ENCODE data around the gene KLB.
"Not testable (repeated sequence)": the region's sequence is repeated elsewhere in the genome, so short reads cannot be mapped to it uniquely, and the experiment has no call there.

The KLB gene

DNA sequence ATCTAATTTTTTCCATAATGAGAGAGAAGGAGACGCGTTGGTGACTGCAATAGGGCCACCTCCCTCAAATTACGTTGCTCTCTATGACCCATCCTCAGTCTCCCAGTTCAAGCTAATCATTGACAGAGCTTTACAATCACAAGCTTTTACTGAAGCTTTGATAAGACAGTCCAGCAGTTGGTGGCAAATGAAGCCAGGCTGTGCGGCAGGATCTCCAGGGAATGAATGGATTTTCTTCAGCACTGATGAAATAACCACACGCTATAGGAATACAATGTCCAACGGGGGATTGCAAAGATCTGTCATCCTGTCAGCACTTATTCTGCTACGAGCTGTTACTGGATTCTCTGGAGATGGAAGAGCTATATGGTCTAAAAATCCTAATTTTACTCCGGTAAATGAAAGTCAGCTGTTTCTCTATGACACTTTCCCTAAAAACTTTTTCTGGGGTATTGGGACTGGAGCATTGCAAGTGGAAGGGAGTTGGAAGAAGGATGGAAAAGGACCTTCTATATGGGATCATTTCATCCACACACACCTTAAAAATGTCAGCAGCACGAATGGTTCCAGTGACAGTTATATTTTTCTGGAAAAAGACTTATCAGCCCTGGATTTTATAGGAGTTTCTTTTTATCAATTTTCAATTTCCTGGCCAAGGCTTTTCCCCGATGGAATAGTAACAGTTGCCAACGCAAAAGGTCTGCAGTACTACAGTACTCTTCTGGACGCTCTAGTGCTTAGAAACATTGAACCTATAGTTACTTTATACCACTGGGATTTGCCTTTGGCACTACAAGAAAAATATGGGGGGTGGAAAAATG lies at the start of gene KLB:
Gene KLB (plus strand): TSS at position 168 of the 821 bp plus-strand sequence. CDS start 20 bp downstream, at position 188.
- DNase-seq (ENCODE audit: low read depth, low spot score) = no peak

- DNase-seq (ENCODE audit: low read depth, low spot score) = no peak
Observed at GRCh38 chr4:39357002-39357401, 49.7 kb upstream of the KLB start.

GRCh38 chr4:39360611-39361010 lies 46.1 kb upstream of the KLB start:
- not testable (repeated sequence) for DNase-seq (ENCODE audit: low read depth, low spot score)

GRCh38 chr4:39362827-39363226 lies 43.9 kb upstream of the KLB start:
- DNase-seq (ENCODE audit: low read depth, low spot score) = no peak

DNA sequence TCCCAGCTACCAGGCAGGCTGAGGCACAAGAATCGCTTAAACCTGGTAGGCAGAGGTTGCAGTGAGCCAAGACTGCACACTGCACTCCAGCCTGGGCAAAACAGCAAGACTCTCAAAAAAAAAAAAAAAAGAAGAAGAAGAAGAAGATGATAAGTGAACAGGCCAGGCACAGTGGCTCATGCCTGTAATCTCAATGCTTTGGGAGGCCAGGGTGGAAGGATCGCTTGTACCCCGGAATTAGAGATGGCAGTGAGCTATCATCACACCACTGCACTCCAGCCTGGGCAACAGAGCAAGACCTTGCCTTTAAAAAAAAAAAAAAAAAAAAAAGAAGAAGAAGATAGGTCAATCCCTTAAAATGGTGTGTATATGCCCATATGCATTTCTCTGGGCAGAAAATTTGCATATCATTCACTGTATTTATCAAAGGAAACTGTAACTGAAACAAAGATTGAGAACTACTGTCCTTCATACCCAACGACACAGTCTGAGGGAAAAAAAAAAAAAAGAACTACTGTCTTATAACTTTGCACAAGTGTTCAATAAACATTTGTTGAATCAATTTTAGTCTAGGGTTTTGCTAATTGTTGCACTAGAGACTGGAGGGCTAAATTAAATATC lies 42.8 kb upstream of the KLB start:
- DNase-seq (ENCODE audit: low read depth, low spot score) = no peak

GRCh38 chr4:39365360-39365759 lies 41.4 kb upstream of the KLB start:
- no peak for DNase-seq (ENCODE audit: low read depth, low spot score)

DNA sequence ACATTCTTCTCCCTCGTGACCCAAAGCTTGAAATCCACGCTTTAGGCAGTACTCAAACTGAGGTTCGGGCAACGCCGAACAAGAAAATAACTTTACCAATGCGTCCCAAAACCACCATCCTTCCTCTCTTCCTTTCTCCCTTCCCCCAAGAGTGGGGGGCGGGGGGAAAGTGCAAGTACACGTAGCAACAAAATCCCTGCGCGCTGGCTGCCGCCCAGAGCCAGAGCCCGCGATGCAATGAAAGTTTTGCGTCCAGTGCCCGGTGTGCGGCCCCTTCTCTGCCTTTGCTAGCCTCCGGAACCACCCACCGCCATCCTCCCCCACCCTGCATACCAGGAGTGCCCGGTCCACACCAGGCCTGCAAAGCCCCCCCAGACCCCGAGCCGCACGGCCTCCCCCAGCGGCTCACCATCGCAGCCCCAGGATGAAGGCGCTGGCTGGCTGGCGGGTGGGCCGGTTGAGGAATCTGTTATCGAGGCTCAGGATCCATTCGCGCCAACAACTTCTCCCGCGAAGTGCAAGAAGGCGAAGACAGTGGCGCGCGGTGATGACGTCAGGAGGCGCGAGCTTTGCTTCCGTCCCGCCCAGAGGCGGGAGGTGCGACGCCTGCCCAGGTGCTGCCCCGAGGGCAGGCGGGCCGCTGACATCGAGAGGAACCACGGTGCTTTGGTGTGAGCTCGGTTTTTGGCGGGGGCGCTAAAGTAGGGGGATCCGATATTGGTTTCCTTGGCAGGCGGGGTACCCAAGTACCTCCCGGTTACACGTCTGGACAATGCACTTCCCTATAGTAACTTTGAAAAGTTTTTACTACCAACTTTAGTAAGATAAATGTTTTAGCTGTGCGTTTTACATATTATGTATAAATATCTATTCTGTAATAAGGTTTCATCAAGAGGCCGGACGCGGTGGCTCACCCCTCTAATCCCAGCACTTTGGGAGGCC lies 40.6 kb upstream of the KLB start, which contains the start of gene RFC1:
Gene RFC1 (minus strand): TSS at position 533 of the 942 bp plus-strand sequence. CDS start 121 bp downstream, at position 412.
- DNase-seq (ENCODE audit: low read depth, low spot score) = peak; percentile 76

- DNase-seq (ENCODE audit: low read depth, low spot score) = no peak
Observed at GRCh38 chr4:39367166-39367565, 39.6 kb upstream of the KLB start.

DNA sequence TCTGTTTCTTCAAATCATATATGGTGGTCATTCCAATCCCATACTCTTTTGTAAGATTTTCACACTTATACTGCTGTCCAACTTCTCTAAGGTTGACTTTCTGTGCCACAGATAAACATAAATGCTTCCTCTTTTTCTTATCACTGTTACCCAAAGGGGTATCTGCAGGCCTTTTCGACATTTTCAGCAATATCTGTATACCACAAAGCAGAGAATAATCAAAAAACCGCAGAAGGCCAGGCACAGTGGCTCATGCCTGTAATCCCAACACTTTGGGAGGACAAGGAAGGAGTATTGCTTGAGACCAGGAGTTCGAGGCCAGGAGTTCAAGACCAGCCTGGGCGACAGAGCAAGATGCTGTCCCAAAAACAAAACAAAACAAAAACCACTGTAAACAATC lies 37.4 kb upstream of the KLB start:
- no peak for DNase-seq (ENCODE audit: low read depth, low spot score)

GRCh38 chr4:39371209-39371608 lies 35.5 kb upstream of the KLB start:
- DNase-seq (ENCODE audit: low read depth, low spot score) = not testable (repeated sequence)

GRCh38 chr4:39375478-39375877 lies 31.3 kb upstream of the KLB start:
- no peak for DNase-seq (ENCODE audit: low read depth, low spot score)

DNA sequence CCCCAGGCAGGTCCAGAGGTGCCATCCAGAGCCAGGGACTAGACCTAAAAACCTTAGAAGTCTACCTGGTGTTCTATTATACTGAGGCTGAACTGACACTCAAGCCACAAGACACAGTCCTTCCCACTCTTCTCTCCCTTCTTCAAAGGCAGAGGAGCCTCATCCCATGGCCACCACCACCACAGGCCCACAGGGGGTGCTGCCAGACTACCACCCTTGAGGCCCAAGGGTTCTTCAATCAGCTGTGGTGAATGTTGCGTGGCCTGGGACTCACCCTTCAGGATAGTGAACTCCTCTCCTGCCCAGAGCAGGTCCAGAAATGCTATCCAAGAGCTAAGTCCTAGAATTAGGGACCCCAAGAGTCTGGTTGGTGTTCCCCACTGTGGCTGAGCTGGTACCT lies 23.0 kb upstream of the KLB start:
- no peak for DNase-seq (ENCODE audit: low read depth, low spot score)

DNA sequence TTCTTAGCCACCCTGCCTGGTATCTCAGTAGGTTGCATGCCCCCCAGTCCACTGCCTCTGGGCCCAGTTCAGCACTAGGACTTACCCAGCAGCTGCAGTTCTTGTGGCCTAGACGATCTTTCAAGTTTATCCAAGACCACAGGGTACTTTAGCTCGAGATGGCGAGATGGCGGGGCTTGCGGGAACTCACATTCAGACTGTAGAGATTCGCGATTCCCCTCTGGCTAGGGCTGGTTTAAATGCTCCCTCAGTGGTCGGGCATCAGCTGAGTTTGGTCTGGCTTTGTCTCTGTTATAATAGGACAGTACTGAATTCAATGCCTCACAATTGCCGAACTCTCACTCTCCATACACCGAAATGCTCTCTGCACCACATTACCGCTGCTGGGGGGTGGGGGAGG lies 22.2 kb upstream of the KLB start:
- DNase-seq (ENCODE audit: low read depth, low spot score) = no peak

GRCh38 chr4:39390603-39391002 lies 16.1 kb upstream of the KLB start:
- no peak for DNase-seq (ENCODE audit: low read depth, low spot score)

- no peak for DNase-seq (ENCODE audit: low read depth, low spot score)
Observed at GRCh38 chr4:39394706-39395105, 12.0 kb upstream of the KLB start.

GRCh38 chr4:39401640-39402039 lies 5.1 kb upstream of the KLB start:
- DNase-seq (ENCODE audit: low read depth, low spot score) = not testable (repeated sequence)

DNA sequence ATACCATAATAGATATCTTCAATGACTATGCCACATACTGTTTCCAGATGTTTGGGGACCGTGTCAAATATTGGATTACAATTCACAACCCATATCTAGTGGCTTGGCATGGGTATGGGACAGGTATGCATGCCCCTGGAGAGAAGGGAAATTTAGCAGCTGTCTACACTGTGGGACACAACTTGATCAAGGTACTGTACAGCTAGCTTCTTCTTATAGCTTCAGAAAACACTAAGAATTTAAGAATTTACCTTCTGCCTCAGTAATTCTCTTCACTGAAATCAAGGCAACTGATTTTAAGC lies 805 bp downstream of the KLB start:
- no peak for DNase-seq (ENCODE audit: low read depth, low spot score)

- DNase-seq (ENCODE audit: low read depth, low spot score) = no peak
Observed at GRCh38 chr4:39410415-39410814, 3.7 kb downstream of the KLB start.

GRCh38 chr4:39411561-39411960 lies 4.8 kb downstream of the KLB start:
- not testable (repeated sequence) for DNase-seq (ENCODE audit: low read depth, low spot score)

DNA sequence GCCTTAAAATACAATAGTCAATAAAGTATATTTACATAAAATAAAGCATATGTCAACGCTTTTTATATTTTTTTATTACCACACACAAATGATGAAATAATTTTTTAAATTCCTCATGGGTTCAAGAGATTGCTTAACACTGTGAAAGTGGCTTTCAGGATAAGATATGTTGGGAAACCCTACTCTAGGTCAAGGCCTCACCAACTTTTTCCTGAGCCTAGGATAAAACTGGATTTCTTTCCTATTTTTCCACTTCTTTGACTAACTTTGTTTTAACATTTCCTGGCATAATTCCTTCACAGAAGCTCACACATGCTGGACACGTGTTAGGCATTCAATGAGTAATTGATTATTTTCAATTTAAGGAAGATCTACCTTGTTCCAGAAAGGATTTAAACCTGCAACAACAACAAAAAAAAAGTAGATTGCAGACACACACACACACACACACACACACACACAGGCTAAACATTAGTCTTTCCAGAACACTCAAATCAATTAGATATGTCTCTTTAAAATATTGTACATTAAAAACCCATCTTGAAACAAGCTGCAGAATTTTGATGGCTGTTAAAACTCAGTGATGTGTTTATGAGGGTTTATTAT lies 9.1 kb downstream of the KLB start:
- DNase-seq (ENCODE audit: low read depth, low spot score) = no peak

- DNase-seq (ENCODE audit: low read depth, low spot score) = no peak
Observed at GRCh38 chr4:39422247-39422646, 15.5 kb downstream of the KLB start.

DNA sequence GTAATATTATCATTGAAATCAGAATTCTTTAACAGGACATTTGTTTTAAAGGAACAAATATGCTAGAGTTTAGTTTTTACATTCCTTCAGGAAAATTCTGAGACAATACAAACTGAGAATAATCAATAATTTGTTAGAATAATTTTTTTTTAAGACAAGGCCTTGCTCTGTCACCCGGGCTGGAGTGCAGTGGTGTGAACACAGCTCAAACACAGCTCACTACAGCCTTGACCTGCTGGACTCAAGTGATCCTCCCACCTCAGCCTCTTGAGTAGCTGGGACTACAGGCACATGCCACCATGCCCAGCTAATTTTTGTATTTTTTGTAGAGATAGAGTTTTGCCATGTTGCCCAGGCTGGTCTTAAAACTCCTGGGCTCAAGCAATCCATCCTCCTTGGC lies 18.6 kb downstream of the KLB start:
- not testable (repeated sequence) for DNase-seq (ENCODE audit: low read depth, low spot score)
